IPS-20b (cell line): Measurements from ENCODE around the gene BZW2.
"Not testable (repeated sequence)": the region's sequence is repeated elsewhere in the genome, so short reads cannot be mapped to it uniquely, and the experiment has no call there.

Experiments
- H3K27ac ChIP-seq: one replicate; pipeline ENCODE4 v1.5.1; 2013; ENCODE audit warnings: low read length
- H3K27me3 ChIP-seq: 2 replicates; pipeline ENCODE4 v1.6.1; 2013; ENCODE audit warnings: mild to moderate bottlenecking, low read length, inconsistent platforms; ENCODE audit not compliant: insufficient read depth
- H3K36me3 ChIP-seq: 2 replicates; pipeline ENCODE4 v1.6.1; 2013; ENCODE audit warnings: low read depth, mild to moderate bottlenecking, inconsistent platforms, low read length, moderate library complexity; ENCODE audit not compliant: insufficient read depth
- H3K4me1 ChIP-seq: 2 replicates; pipeline ENCODE4 v1.6.1; 2013; ENCODE audit warnings: mild to moderate bottlenecking, control low read depth, inconsistent platforms, low read length, moderate library complexity; ENCODE audit not compliant: insufficient read depth
- H3K4me3 ChIP-seq: 2 replicates; pipeline ENCODE4 v1.5.1; 2013; ENCODE audit warnings: mild to moderate bottlenecking, low read length, inconsistent platforms
- H3K9ac ChIP-seq: 2 replicates; pipeline ENCODE4 v1.6.1; 2013; ENCODE audit warnings: low read depth, mild to moderate bottlenecking, inconsistent platforms, low read length, moderate library complexity
- H3K9me3 ChIP-seq: 2 replicates; pipeline ENCODE4 v1.6.1; 2013; ENCODE audit warnings: mild to moderate bottlenecking, low read depth, low read length, inconsistent platforms; ENCODE audit not compliant: insufficient read depth

BZW2 gene

DNA sequence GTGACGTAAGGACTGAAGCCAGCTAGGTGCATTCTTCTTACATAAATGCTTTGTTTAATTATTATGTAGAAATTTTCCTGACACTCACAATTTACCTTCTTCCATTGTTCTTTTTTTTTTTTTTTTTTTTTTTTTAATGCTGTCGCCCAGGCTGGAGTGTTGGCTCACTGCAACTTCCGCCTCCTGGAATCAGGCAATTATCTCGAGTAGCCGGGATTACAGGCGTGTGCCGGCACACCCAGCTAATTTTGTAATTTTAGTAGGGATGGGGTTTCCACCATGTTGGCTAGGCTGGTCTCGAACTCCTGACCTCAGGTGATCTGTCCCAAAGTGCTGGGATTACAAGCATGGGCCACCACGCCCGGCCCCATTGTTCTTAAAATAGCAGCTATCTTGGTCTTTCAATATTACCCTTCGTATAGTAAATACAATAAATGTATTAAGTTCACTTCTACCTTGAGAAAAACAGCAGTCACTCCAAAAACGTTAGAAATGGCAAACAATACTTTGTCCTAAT lies 32.1 kb downstream of the BZW2 start:
- Histone ChIP-seq H3K27me3 (no peaks in the 10 kb centered on the region), H3K4me3 (no peak overlapping the region), H3K9me3 (no peaks in the 10 kb centered on the region), H3K4me1 (no peaks in the 10 kb centered on the region), H3K9ac (no peak overlapping the region), H3K27ac (no peak overlapping the region), H3K36me3 (peaks cover 67% of the 10 kb centered on the region)

DNA sequence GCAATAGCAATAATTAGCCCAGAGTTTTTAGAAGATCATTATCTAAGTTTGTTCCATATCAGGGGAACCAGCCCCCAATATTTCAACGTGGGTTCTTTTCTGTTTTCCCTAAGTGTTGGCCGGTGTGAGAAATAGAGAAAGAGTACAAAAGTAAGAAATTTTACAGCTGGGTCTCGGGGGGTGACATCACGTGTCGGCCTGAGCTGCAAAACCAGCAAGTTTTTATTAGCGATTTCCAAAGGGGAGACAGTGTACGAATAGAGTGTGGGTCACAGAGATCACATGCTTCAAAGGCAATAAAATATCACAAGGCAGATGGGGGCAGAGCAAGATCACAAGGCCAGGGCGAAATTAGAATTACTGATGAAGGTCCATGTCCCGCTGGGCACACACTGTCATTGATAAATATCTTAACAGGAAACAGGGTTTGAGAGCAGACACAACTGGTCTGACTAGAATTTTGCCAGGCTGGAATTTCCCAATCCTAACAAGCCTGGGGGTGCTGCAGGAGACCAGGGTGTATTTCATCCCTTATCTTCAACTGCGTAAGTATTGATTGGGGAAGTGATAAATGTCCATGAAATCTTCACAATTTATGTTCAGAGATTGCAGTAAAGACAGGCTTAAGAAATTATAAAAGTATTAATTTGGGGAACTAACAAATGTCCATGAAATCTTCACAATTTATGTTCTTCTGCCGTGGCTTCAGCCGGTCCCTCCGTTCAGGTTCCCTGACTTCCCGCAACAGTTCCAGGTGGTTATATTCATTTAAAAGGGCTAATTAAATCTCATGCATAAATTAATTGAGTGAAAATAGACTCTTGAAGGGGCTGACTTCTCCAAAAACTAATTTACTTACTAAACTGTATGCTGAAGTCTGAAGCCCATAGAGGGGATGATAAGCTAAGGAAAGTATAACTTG lies 32.9 kb downstream of the BZW2 start:
- not testable (repeated sequence) for H3K27me3 ChIP-seq, H3K4me3 ChIP-seq, H3K27ac ChIP-seq, H3K9me3 ChIP-seq, H3K9ac ChIP-seq, H3K4me1 ChIP-seq
- H3K36me3 ChIP-seq = peaks cover 75% of the 10 kb centered on the region

DNA sequence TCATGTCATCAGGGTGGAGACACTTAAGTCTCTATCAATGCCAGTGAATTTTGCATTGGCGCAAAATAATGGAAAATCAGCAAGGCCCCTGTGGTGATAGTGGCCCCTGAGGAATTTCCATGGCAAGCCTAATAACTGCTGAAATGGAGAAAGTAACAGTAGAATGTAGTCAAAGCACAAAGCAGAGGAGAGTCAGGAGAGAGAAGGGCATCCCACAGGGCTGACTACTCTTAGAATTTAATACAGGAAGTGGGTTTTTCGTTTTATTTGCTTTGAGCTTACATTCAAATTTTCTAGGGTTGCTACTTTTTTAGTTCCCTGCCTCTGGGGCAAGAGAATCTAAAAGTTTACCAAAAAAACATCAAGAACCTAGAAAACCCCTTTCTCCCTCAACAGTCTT lies 39.0 kb downstream of the BZW2 start:
- H3K9me3 ChIP-seq = no peaks in the 10 kb centered on the region
- H3K36me3 ChIP-seq = peaks cover 73% of the 10 kb centered on the region
- H3K4me3 ChIP-seq = no peak overlapping the region
- H3K9ac ChIP-seq = no peak overlapping the region
- no peaks in the 10 kb centered on the region; the same call in 1 of the 2 replicates for H3K4me1 ChIP-seq
- no peaks in the 10 kb centered on the region for H3K27me3 ChIP-seq
- no peak overlapping the region for H3K27ac ChIP-seq

DNA sequence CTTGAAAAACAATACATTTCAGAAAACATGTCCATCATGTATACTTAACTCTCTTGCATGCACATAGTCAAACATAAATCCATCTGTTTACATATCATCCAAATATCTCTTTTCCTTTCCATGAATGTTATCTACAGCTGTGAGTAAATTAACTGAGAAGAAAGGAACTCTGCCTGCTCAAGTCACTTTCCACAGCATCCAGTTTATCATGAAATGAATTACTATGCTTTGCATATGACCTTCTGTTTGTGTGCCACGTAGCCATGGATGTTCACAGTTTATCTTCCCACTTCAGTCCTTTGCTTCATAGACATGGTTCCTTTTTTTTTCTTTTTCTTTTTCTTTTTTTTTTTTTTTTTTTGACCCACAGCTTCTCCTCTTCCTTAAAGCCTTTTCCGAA lies 39.6 kb downstream of the BZW2 start:
- H3K4me3 ChIP-seq = no peak overlapping the region
- no peaks in the 10 kb centered on the region for H3K9me3 ChIP-seq
- no peaks in the 10 kb centered on the region for H3K27me3 ChIP-seq
- no peak overlapping the region for H3K9ac ChIP-seq
- peaks cover 78% of the 10 kb centered on the region for H3K36me3 ChIP-seq
- no peak overlapping the region for H3K27ac ChIP-seq
- H3K4me1 ChIP-seq = no peaks in the 10 kb centered on the region; the same call in 1 of the 2 replicates

DNA sequence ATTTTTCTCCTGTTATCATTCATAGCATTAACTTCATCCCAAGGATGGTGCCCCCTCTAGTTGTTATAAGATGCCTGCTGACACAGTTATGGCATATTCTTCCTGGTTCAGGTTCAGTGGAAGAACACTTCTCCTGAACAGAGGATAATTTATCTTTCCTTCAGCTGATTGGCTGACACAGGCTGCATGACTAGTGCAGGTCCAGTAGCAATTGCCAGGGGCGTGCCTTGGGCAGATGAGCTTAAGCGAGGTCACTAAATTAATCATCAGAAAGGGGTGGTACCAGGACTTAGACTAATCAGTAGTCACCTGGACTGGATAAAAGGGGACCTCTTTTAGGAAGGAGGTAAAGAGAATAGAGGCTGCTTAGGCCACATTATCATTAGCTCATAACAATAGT lies 42.3 kb downstream of the BZW2 start:
- H3K27ac ChIP-seq = no peak overlapping the region
- no peak overlapping the region for H3K4me3 ChIP-seq
- no peaks in the 10 kb centered on the region for H3K27me3 ChIP-seq
- no peaks in the 10 kb centered on the region for H3K9me3 ChIP-seq
- no peak overlapping the region for H3K9ac ChIP-seq
- no peaks in the 10 kb centered on the region; the same call in 1 of the 2 replicates for H3K4me1 ChIP-seq
- peaks cover 80% of the 10 kb centered on the region for H3K36me3 ChIP-seq

DNA sequence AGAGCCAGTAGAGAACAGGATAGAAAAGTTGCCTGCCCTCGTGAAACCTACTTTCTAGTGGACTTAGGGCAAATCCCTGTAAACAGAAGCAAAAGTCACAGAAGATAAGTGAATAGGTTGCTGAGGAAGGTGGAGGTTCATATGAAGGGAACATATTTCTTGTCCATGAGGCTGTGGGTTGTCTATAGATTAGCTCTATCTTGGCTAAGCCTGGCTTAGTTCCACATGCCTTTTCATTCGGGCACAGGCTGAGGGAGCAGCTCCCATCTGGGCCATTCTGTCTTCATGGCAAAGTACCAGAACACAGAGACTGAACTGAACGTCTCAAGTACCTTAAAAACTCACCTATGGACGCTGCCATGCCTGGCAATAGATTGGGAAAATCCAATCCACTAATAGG lies 45.3 kb downstream of the BZW2 start:
- no peak overlapping the region for H3K9ac ChIP-seq
- no peak overlapping the region for H3K4me3 ChIP-seq
- peaks cover 80% of the 10 kb centered on the region for H3K36me3 ChIP-seq
- H3K27me3 ChIP-seq = no peaks in the 10 kb centered on the region
- no peaks in the 10 kb centered on the region for H3K4me1 ChIP-seq
- H3K9me3 ChIP-seq = no peaks in the 10 kb centered on the region
- no peak overlapping the region for H3K27ac ChIP-seq

DNA sequence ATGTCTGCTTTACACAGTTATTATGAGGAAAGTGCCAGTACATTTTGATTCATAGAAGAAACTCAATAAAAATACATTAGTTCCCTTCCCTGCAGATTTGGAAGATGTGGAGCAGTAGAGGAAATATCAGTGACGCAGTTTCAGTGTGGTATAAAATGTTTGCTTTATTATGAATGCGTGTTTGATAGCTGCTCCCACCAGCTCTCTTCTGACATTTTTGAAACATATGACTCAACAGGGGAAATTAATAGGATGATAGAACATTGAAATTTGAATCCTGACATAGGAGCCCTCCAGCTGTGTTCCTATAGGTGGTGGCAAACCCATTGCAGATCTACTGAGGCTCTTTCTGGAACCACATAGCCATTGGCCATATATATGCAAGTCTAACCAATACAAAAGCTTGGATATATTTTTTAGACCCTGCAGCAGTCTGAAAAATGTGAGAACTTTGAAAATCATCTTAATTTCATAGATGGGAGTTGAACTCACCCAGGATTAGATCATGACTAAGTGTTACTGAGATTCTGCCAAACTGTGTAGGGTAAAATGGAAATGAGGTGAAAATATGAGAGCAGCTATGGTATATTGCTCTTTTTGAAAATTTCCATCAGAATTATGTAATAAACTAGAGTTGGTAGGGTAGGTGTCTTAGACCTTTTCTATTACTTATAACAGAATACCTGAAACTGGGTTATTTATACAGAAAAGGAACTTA lies 47.8 kb downstream of the BZW2 start:
- no peaks in the 10 kb centered on the region for H3K27me3 ChIP-seq
- H3K4me1 ChIP-seq = no peaks in the 10 kb centered on the region
- H3K4me3 ChIP-seq = no peak overlapping the region
- peaks cover 94% of the 10 kb centered on the region for H3K36me3 ChIP-seq
- no peak overlapping the region for H3K27ac ChIP-seq
- H3K9me3 ChIP-seq = no peaks in the 10 kb centered on the region
- H3K9ac ChIP-seq = no peak overlapping the region

DNA sequence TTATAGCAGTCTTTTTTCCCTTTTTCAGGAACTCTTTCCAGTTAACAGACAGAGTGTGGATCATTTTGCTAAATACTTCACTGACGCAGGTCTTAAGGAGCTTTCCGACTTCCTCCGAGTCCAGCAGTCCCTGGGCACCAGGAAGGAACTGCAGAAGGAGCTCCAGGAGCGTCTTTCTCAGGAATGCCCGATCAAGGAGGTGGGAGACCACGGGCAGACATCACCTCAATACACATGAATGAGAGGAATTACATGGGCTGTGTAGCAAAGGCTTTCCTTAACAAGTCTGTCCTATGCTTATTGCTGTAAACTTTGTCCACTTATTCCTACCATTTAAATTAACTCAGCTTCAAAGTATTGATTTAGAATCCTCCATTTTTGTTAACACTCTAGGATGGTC lies 48.8 kb downstream of the BZW2 start:
- Histone ChIP-seq H3K4me3 (no peak overlapping the region), H3K27me3 (no peaks in the 10 kb centered on the region), H3K4me1 (no peaks in the 10 kb centered on the region), H3K9ac (no peak overlapping the region), H3K36me3 (peaks cover 98% of the 10 kb centered on the region), H3K9me3 (no peaks in the 10 kb centered on the region), H3K27ac (no peak overlapping the region)

DNA sequence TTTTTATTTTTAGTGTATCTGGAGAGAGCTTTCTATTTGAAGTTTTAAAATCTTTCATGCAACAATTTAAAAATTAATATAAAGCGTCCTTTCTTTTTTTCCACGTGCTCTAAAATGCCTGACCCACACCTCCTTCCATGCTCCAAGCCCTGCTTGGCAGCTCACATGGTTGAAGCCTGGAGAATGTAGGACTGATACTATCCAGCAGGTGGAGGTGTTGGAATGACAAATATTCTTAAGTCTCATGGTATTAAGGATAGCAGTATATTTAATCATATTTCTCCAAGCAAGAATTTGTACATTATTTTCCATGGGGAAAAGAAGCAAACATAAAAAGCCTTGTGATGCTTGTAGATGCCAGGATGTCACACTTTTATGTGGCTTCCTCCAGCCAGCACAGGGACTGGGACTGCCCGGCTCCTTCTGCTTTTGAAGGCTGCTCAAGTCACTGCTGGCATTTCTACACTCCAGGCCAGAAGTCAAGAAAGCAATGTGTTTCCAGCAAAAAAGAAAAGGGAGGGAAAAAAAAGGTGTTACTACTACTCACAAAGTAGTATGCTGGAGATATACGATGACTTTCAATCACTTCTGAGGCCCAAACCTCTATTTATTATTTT lies 49.7 kb downstream of the BZW2 start:
- H3K9ac ChIP-seq = no peak overlapping the region
- H3K4me1 ChIP-seq = no peaks in the 10 kb centered on the region
- H3K9me3 ChIP-seq = no peaks in the 10 kb centered on the region
- H3K4me3 ChIP-seq = no peak overlapping the region
- no peak overlapping the region for H3K27ac ChIP-seq
- peaks cover 98% of the 10 kb centered on the region for H3K36me3 ChIP-seq
- H3K27me3 ChIP-seq = no peaks in the 10 kb centered on the region

DNA sequence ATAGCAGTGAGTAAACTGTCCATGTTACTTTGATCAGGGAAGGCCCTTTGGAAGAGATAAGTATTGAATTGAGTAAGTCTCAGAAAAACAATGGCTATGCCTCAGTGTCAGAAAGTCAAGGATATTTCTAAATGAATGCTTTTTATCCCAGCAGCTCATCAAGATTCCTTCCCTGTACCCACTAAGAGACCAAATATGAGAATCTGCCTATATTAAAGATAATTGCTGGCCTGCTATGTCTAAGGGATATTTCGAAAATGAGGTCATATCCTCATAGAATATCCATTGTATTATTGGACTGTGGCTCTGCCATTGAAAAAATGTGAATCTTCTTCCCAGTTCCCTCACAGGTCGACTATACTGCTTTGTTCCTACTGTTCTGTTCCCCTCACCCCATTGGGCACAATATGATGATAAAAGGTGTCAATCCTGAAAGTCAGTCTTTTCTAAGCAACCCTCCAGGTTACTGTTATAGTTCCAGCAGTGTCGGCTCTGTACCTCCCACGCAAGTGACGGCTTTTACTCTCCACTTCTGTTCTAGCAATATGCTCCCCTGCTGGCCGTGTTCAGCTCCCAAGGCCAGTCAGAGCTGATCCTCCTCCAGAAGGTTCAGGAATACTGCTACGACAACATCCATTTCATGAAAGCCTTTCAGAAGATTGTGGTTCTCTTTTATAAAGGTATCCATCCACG lies 51.7 kb downstream of the BZW2 start:
- H3K27ac ChIP-seq = no peak overlapping the region
- no peaks in the 10 kb centered on the region for H3K4me1 ChIP-seq

DNA sequence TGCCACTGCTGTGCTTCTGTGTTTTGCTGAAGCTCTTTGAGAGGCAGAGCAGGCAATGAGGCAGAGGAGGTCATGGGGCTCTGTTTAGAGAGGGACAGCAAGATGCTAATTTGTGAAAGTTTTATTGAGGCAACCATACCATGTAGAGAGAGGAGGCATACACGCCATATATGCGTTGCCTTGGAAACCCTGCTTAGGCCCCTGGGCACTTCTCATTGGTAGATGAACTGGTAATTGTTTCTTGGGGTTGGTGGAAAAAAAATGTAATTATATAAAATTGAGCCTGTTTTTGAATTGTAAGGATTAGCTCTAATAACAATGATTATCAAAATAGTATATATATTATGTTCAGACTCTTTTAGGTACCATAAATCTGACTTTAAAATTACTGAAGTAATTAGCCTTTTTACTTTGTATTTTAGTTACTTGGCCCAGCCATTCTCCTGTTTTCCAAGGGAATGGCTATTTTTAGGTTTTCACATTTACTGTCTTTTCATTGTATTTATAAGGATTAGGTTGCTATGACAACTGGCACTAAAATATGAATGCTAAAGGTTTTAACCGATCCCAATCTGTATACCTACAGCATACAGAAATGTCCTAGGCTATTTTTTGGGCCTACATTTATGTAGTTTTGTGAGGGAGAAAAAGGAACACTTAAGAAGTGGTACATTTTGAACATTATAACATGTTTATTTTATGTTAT lies 52.4 kb downstream of the BZW2 start:
- no peak overlapping the region for H3K27ac ChIP-seq
- H3K4me1 ChIP-seq = no peaks in the 10 kb centered on the region
- H3K27me3 ChIP-seq = no peaks in the 10 kb centered on the region
- H3K9me3 ChIP-seq = no peaks in the 10 kb centered on the region
- H3K4me3 ChIP-seq = no peak overlapping the region
- H3K36me3 ChIP-seq = peaks cover 98% of the 10 kb centered on the region
- H3K9ac ChIP-seq = no peak overlapping the region

More for the DNA sequence above, 51.7 kb downstream of the BZW2 start:
- Histone ChIP-seq H3K36me3 (peaks cover 98% of the 10 kb centered on the region), H3K27me3 (no peaks in the 10 kb centered on the region), H3K4me3 (no peak overlapping the region), H3K9ac (no peak overlapping the region), H3K9me3 (no peaks in the 10 kb centered on the region)
